ENCODE measurements around the gene CAST.

The CAST gene

DNA sequence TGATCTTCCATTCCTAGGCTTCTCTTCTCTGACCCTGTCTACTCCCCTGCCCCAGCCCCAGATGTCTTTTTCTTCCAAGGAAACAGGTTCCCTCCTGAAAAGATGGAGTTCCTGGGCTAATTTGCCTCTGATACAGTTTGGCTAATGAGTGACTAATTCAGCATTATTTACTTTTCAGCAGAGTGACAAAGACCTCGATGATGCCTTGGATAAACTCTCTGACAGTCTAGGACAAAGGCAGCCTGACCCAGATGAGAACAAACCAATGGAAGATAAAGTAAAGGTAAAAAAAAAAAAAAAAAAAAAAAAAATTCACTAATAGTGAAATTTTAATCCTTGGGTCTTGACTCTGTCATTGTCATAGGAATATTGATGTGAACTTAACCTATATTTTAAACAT is 102.9 kb downstream of the CAST start (continued):
- TF ChIP-seq ZNF529 (tag by site-specific recombination; IDR thresholded peaks at IDR 0.05; ENCODE audit: insufficient replicate concordance) (no peak), ZNF239 (tag by site-specific recombination; IDR thresholded peaks at IDR 0.05) (no peak), ZNF513 (tag by site-specific recombination; IDR thresholded peaks at IDR 0.05) (no peak), ZNF768 (tag by site-specific recombination; IDR thresholded peaks at IDR 0.05) (no peak), IKZF3 (tag by site-specific recombination; IDR thresholded peaks at IDR 0.05) (no peak), ZNF292 (tag by site-specific recombination; IDR thresholded peaks at IDR 0.05; ENCODE audit: borderline replicate concordance, low read depth) (no peak)
- TF ChIP-seq, protein P1, sequence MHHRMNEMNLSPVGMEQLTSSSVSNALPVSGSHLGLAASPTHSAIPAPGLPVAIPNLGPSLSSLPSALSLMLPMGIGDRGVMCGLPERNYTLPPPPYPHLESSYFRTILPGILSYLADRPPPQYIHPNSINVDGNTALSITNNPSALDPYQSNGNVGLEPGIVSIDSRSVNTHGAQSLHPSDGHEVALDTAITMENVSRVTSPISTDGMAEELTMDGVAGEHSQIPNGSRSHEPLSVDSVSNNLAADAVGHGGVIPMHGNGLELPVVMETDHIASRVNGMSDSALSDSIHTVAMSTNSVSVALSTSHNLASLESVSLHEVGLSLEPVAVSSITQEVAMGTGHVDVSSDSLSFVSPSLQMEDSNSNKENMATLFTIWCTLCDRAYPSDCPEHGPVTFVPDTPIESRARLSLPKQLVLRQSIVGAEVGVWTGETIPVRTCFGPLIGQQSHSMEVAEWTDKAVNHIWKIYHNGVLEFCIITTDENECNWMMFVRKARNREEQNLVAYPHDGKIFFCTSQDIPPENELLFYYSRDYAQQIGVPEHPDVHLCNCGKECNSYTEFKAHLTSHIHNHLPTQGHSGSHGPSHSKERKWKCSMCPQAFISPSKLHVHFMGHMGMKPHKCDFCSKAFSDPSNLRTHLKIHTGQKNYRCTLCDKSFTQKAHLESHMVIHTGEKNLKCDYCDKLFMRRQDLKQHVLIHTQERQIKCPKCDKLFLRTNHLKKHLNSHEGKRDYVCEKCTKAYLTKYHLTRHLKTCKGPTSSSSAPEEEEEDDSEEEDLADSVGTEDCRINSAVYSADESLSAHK (tag by site-specific recombination; IDR thresholded peaks at IDR 0.05), result no peak
- TF ChIP-seq, protein P2, sequence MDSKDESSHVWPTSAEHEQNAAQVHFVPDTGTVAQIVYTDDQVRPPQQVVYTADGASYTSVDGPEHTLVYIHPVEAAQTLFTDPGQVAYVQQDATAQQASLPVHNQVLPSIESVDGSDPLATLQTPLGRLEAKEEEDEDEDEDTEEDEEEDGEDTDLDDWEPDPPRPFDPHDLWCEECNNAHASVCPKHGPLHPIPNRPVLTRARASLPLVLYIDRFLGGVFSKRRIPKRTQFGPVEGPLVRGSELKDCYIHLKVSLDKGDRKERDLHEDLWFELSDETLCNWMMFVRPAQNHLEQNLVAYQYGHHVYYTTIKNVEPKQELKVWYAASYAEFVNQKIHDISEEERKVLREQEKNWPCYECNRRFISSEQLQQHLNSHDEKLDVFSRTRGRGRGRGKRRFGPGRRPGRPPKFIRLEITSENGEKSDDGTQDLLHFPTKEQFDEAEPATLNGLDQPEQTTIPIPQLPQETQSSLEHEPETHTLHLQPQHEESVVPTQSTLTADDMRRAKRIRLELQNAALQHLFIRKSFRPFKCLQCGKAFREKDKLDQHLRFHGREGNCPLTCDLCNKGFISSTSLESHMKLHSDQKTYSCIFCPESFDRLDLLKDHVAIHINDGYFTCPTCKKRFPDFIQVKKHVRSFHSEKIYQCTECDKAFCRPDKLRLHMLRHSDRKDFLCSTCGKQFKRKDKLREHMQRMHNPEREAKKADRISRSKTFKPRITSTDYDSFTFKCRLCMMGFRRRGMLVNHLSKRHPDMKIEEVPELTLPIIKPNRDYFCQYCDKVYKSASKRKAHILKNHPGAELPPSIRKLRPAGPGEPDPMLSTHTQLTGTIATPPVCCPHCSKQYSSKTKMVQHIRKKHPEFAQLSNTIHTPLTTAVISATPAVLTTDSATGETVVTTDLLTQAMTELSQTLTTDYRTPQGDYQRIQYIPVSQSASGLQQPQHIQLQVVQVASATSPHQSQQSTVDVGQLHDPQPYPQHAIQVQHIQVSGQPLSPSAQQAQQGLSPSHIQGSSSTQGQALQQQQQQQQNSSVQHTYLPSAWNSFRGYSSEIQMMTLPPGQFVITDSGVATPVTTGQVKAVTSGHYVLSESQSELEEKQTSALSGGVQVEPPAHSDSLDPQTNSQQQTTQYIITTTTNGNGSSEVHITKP (tag by site-specific recombination; IDR thresholded peaks at IDR 0.05), result no peak
- TF ChIP-seq, protein P3, sequence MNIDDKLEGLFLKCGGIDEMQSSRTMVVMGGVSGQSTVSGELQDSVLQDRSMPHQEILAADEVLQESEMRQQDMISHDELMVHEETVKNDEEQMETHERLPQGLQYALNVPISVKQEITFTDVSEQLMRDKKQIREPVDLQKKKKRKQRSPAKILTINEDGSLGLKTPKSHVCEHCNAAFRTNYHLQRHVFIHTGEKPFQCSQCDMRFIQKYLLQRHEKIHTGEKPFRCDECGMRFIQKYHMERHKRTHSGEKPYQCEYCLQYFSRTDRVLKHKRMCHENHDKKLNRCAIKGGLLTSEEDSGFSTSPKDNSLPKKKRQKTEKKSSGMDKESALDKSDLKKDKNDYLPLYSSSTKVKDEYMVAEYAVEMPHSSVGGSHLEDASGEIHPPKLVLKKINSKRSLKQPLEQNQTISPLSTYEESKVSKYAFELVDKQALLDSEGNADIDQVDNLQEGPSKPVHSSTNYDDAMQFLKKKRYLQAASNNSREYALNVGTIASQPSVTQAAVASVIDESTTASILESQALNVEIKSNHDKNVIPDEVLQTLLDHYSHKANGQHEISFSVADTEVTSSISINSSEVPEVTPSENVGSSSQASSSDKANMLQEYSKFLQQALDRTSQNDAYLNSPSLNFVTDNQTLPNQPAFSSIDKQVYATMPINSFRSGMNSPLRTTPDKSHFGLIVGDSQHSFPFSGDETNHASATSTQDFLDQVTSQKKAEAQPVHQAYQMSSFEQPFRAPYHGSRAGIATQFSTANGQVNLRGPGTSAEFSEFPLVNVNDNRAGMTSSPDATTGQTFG (tag by site-specific recombination; IDR thresholded peaks at IDR 0.05; ENCODE audit: borderline replicate concordance), result no peak

GRCh38 chr5:96768708-96769251 is 106.6 kb downstream of the CAST start:
- TF ChIP-seq ZNF426 (tag by site-specific recombination; IDR thresholded peaks at IDR 0.05) (no peak), ZNF324 (tag by site-specific recombination; IDR thresholded peaks at IDR 0.05) (no peak), ZNF221 (tag by site-specific recombination; IDR thresholded peaks at IDR 0.05; ENCODE audit: borderline replicate concordance) (no peak), TCF7L2 (IDR thresholded peaks at IDR 0.05; ENCODE audit: borderline replicate concordance, low read depth, low read length) (no peak), ZNF266 (tag by site-specific recombination; IDR thresholded peaks at IDR 0.05; ENCODE audit: low read depth) (no peak), SCRT2 (tag by site-specific recombination; IDR thresholded peaks at IDR 0.05) (peak; percentile 61), ZNF175 (tag by site-specific recombination; IDR thresholded peaks at IDR 0.05) (no peak), SCRT1 (tag by site-specific recombination; IDR thresholded peaks at IDR 0.05; ENCODE audit: borderline replicate concordance) (0 out of 2 replicates have a peak, but pooled peaks have one; percentile 55), YY1 (tag by site-specific recombination; IDR thresholded peaks at IDR 0.05) (no peak), ZNF302 (tag by site-specific recombination; IDR thresholded peaks at IDR 0.05; ENCODE audit: low read depth) (no peak), ZNF514 (tag by site-specific recombination; IDR thresholded peaks at IDR 0.05) (no peak), ZNF624 (tag by site-specific recombination; IDR thresholded peaks at IDR 0.05) (no peak), SALL2 (tag by site-specific recombination; IDR thresholded peaks at IDR 0.05; ENCODE audit: borderline replicate concordance) (no peak), ZNF501 (tag by site-specific recombination; IDR thresholded peaks at IDR 0.05) (no peak), YY2 (tag by site-specific recombination; IDR thresholded peaks at IDR 0.05) (no peak), ZBTB7A (tag by site-specific recombination; IDR thresholded peaks at IDR 0.05; ENCODE audit: low read depth) (no peak), GLIS2 (tag by site-specific recombination; IDR thresholded peaks at IDR 0.05) (no peak)
- no peak overlapping the region for H3K27ac ChIP-seq (ENCODE audit: extremely low read depth, low read depth, low read length)
- CTCF ChIA-PET, result interaction anchor here (0.6 to 1.3 kb wide), 4 partner anchors 16 to 395 kb away, joined by 3 to 5 read pairs (median 4); no protein-coding TSS in a partner anchor
- POLR2A ChIA-PET, result no interaction called here
- H3K9me3 ChIP-seq (ENCODE audit: control insufficient read depth, insufficient read depth, low read depth, low read length), result no peaks in the 10 kb centered on the region
- no peaks in the 10 kb centered on the region for H3K4me1 ChIP-seq (ENCODE audit: control insufficient read depth, insufficient read depth, low read length)
- no peak overlapping the region for H3K4me3 ChIP-seq (ENCODE audit: low read depth, low read length)
- peaks cover 65 to 96% of the 10 kb centered on the region in 2 experiments for H3K36me3 ChIP-seq (ENCODE audit: control insufficient read depth in 2 of 2, insufficient read depth in 1 of 2, low read length in 2 of 2)

Measured in HEK293 (cell line).